UCSD-AML1 (cell line): ENCODE results near the gene SPTBN4.
"Not testable (repeated sequence)": the region's sequence is repeated elsewhere in the genome, so short reads cannot be mapped to it uniquely, and the experiment has no call there.

Source experiments
- DNase-seq: peaks from one replicate; lab custom pipeline; 2025; ENCODE audit not compliant: unreplicated experiment; lab: John Stamatoyannopoulos, UW

Gene SPTBN4

DNA sequence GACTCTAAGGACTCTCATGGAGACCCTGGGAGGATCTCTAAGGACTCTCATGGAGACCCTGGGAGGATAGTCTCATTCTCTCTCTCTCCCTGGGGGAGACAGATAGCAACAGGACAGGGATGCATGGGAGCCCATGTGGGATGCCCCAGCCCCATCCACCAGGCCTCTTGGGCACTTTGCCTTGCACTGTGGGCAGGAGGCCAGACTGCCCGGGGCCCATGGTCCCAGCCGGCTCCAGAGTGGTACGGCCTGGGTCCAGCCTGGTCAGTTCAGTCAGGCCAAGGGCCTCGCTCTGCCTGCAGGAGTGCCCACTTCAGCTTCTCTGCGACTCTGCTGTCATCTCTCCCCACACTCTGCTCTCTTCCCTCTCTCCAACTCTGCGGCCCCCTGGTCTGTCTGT lies 61.3 kb downstream of the SPTBN4 start:
- DNase-seq = no peak

GRCh38 chr19:40528533-40529092 lies 61.8 kb downstream of the SPTBN4 start:
- DNase-seq = no peak

- peak; percentile 86 for DNase-seq
These were observed 62.5 kb downstream of the SPTBN4 start for GRCh38 chr19:40529093-40529954.

DNA sequence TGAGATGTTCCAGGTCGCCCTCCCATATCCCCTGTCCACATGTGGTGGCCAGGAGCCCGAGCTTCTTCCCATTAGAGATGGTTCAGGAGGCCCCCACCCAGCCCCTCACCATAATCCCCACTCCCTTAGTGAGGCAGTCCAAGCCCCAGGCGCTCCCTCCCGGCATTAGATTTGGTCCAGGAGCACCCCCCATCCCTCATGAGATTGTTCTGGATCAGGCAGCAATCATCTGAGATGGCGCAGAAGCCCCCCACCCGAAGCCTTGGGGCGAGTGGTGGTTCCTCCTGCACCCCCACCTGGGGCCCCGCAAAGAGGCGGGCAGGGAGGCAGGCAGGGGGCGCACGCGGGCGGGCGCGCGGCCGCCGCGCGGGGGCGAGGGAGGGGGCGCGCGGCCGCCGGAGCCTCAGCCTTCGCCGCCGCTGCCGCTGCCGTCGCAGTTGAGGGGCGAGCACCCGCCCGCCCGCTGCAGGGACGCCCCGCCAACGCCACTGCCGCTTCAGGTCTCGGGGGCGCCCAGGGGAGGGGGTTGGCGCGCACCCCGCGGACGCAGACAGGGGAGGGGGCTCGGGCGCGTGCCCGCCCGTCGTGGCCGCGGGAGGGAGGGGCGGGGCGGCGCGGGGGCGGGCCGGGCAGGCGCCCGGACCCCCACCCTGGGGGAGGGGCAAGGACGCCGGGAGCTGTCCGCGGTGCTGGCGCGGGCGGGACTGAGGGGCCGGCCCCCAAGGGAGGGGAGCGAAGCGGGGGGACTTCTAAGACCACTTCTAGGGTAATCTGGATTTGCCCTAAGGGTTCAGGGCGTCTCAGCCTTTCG lies 63.5 kb downstream of the SPTBN4 start:
- peak; percentile 35 for DNase-seq

DNA sequence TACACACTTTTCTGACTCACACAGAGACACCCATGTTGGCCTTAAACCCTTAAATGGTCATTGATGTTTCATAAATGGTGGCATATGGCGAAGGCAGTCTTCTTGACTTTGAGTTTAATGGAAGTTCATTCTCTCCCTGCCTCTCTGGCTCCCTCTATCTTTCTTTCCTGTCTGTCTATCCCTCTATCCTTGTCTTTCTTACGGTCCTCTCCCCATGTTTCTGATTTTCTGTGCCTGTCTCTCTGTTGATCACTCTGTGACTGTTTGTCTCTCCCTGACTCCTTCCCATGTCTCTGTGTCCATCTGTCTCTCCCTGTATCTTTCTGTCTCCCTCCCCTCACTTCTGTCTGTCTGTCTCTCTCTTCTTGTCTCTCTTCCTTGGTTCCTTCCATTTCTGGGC lies 66.7 kb downstream of the SPTBN4 start:
- no peak for DNase-seq

- no peak for DNase-seq
These were observed 67.3 kb downstream of the SPTBN4 start for GRCh38 chr19:40534148-40534547.

DNA sequence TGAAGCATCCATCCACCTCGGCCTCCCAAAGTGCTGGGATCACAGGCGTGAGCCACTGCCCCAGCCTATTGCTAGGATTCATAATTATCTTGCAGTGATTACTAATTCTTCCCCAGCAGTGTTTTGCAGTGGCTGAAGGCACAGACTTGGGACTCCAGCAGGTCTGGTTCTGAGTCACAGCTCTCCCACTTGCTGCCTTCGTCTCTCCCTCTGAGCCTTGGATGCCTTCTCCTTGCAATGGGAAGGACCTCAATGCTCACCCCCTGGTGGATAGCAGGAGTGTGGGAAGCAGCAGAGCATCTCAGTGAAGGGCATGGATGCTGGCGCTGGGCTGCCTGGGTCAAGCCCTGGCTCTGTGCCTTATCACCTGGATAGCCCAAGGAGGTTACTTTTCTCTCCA lies 72.3 kb downstream of the SPTBN4 start:
- DNase-seq = no peak

- no peak for DNase-seq
These were observed 75.5 kb downstream of the SPTBN4 start for GRCh38 chr19:40542202-40542859.

DNA sequence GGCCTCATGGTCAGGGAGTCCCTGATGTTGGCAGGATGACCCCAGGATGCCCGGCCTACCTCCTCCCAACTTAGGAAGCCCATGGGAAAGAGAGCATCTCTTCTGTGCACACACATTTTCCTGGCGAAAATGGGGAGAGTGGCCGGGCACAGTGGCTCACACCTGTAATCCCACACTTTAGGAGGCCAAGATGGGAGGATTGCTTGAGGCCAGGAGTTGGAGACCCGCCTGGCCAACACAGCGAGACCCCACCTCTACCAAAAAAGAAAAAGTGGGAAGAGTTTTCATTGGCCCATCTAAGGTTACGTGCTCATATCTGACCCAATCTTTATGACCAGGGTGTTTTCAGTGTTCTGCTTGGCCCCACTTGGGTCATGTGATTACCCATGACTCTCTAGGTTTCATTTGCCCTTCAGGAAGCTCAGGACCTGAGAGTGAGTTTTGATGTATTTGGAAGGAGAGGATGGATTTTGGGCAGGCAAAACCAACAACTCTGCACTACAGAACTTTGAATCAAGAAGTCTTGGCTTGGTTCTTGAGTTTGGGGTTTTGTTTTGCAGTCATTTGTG lies 76.3 kb downstream of the SPTBN4 start:
- DNase-seq = no peak

DNA sequence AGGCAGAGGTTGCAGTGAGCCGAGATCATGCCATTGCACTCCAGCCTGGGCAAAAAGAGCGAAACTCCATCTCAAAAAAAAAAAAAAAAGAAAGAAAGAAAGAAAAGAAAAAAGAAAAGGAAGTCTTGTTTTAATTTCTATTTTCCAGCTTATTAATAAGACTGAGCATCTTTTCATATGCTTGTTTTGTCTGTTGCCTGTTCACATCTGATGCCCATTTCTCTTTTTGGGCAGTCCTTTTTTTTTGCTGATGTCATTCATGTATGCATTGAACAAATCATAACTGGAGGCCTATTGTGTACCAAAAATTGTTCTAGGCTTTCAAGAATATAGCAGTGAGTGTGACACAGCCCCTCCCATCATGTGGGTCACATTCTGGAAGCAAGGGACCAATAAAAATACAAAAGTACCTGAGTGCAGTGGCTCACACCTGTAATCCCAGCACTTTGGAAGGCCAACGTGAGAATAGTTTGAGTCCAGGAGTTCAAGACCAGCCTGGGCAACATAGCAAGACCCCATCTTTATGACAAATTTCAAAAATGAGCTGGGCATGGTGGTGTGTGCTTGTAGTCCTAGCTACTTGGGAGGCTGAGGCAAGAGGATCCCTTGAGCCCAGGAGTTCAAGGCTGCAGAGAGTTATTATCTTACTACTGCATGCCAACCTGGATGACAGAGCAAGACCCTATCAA lies 79.5 kb downstream of the SPTBN4 start:
- not testable (repeated sequence) for DNase-seq

- DNase-seq = not testable (repeated sequence)
These were observed 80.4 kb downstream of the SPTBN4 start for GRCh38 chr19:40547190-40547589.

- no peak for DNase-seq
These were observed 81.0 kb downstream of the SPTBN4 start for GRCh38 chr19:40547836-40548235.

GRCh38 chr19:40549007-40549708 lies 82.4 kb downstream of the SPTBN4 start:
- peak; percentile 60 for DNase-seq

DNA sequence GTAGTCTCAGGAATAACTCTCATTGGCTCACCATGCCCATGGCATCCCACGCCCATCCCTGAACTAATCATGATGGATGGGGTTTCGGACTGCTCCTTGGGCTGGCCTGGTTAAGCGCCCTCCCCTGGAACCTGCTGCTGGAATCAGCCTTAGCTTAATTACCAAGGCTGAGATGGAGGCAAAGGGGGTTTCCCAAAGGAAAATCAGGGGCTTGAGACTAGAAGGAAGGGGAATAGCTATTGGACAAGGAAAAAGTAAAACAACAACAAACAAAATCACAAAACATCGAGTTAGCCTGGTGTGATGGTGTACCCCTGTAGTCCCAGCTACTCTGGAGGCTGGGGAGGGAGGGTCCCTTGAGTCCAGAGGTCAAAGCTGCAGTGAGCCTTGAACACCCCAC lies 84.2 kb downstream of the SPTBN4 start:
- DNase-seq = no peak

DNA sequence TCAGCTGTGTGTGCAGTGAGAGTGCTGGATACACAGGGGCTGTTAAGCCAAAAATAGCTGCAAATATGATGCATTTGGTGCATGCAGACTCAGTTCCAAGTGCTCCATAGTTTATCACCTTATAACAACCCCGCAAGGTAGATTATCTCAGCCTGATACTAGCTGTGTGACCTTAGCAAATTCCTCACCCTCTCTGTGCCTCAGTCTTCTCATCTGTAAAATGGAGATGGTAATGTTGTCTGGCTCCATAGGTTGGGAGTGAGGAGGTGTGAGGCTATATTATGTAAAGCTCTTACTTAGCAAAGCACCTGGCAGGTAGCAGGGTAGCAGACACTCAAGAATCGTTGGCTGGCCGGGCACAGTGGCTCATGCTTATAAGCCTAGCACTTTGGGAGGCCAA lies 86.0 kb downstream of the SPTBN4 start:
- no peak for DNase-seq

DNA sequence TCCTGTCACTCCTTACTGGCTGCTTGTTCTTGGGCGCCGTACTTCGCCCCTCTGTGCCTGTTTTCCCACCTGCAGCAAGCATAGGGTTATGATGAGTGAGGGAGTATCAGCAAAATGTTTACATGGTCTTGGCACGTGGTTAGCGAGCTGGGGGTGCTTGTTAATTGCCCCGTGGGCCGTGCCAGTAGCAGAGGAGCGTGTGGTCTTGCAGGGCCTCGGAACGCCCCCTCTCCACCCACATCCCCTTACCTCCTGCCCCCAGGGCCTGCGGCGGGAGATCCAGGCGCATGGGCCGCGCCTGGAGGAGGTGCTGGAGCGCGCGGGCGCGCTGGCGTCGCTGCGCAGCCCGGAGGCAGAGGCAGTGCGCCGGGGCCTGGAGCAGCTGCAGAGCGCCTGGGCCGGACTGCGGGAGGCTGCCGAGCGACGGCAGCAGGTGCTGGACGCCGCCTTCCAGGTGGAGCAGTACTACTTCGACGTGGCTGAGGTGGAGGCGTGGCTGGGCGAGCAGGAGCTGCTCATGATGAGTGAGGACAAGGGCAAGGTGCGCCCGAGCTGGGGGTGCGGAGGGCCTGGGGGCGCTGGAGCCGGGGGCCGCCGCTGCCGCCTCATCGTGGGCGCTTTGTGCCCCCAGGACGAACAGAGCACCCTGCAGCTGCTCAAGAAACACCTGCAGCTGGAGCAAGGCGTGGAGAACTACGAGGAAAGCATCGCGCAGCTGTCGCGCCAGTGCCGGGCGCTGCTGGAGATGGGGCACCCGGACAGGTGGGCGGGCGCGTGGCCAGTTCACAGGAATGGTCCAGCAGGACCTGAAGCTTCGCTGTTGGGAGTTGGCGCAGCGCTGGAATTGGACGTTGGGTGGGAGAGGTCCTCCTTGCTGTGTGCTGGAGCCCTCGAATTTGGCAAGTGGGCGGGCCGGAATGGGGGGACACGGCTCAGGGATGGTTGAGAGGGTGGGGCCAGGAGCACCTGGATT lies 87.4 kb downstream of the SPTBN4 start:
- DNase-seq = no peak

- DNase-seq = no peak
These were observed 89.3 kb downstream of the SPTBN4 start for GRCh38 chr19:40555978-40556689.

DNA sequence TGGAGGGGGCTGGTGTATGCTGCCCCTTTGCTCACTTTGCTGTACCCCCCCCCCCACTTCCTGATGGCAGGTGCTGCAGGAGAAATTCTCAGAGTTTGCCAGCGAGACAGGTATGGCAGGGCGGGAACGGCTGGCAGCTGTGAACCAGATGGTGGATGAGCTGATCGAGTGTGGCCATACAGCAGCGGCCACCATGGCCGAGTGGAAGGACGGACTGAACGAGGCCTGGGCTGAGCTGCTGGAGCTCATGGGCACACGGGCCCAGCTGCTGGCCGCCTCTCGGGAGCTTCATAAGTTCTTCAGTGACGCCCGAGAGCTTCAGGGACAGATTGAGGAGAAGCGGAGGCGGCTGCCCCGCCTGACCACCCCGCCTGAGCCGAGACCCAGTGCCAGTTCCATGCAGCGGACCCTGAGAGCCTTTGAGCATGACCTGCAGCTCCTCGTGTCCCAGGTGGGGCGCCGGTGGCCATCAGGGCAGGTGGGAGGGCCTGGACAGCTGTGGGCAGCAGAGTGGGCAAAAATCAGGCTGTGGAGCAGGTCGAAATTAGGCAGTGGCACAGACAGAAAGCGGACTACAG lies 90.2 kb downstream of the SPTBN4 start:
- no peak for DNase-seq
